HG03060 (cell line): ENCODE measurements around the gene MRPS15.
A peak's percentile ranks its signal among the peaks of the same experiment; 100 is the strongest.

Experiments used
- ATAC-seq: cut with Tn5 transposase; IDR thresholded peaks from one replicate; pipeline ENCODE4 v1.9.1; 2021; ENCODE audit warnings: low read depth, moderate number of reproducible peaks; ENCODE audit not compliant: unreplicated experiment

MRPS15 gene

GRCh38 chr1:36464605-36465393, 615 bp upstream of the MRPS15 start:
- no peak for ATAC-seq

- ATAC-seq = no peak
Measured at GRCh38 chr1:36463463-36463802, 751 bp downstream of the MRPS15 start.

- ATAC-seq = no peak
Measured at GRCh38 chr1:36458910-36459309, 5.3 kb downstream of the MRPS15 start.

- ATAC-seq = no peak
Measured at GRCh38 chr1:36457691-36458090, 6.5 kb downstream of the MRPS15 start.

- no peak for ATAC-seq
Measured at GRCh38 chr1:36456391-36456928, 7.7 kb downstream of the MRPS15 start.

GRCh38 chr1:36455386-36455785, 8.8 kb downstream of the MRPS15 start:
- ATAC-seq = no peak

GRCh38 chr1:36453600-36454388, 10.4 kb downstream of the MRPS15 start:
- ATAC-seq = no peak

- no peak for ATAC-seq
Measured at GRCh38 chr1:36453051-36453450, 11.1 kb downstream of the MRPS15 start.

- ATAC-seq = no peak
Measured at GRCh38 chr1:36450919-36451305, 13.3 kb downstream of the MRPS15 start.

- ATAC-seq = peak; percentile 72
Measured at GRCh38 chr1:36450270-36450918, 13.8 kb downstream of the MRPS15 start, which contains the start of gene OSCP1. Gene OSCP1, minus strand, starts transcription at chr1:36450451. Its CDS starts 82 bp downstream, at chr1:36450369.

GRCh38 chr1:36448530-36449056, 15.6 kb downstream of the MRPS15 start:
- no peak for ATAC-seq

- no peak for ATAC-seq
Measured at GRCh38 chr1:36447450-36447849, 16.7 kb downstream of the MRPS15 start.

GRCh38 chr1:36446746-36447145, 17.4 kb downstream of the MRPS15 start:
- no peak for ATAC-seq

GRCh38 chr1:36446271-36446670, 17.9 kb downstream of the MRPS15 start:
- ATAC-seq = no peak

- ATAC-seq = no peak
Measured at GRCh38 chr1:36443297-36443696, 20.9 kb downstream of the MRPS15 start.

- ATAC-seq = no peak
Measured at GRCh38 chr1:36442337-36442736, 21.8 kb downstream of the MRPS15 start.

GRCh38 chr1:36440646-36441045, 23.5 kb downstream of the MRPS15 start:
- no peak for ATAC-seq

GRCh38 chr1:36440044-36440443, 24.1 kb downstream of the MRPS15 start:
- no peak for ATAC-seq

GRCh38 chr1:36438715-36439114, 25.5 kb downstream of the MRPS15 start:
- no peak for ATAC-seq

GRCh38 chr1:36436821-36437220, 27.4 kb downstream of the MRPS15 start:
- ATAC-seq = no peak

- no peak for ATAC-seq
Measured at GRCh38 chr1:36433102-36433501, 31.1 kb downstream of the MRPS15 start.
